Progenitor cell of endocrine pancreas (in vitro differentiated cells): ENCODE measurements around the gene CD300H. TPM values are rescaled to one million over a fixed set of nuclear protein-coding genes. Genes with fewer than 3 reads are reported as not detected.

ENCODE experiments used
- DNase-seq: peaks from one replicate; pipeline ENCODE4 v3.0.0; 2021; ENCODE audit warnings: low spot score; ENCODE audit not compliant: unreplicated experiment
- H3K27ac Mint-ChIP-seq: 2 replicates; pipeline ENCODE4 v1.8.0; 2021; ENCODE audit warnings: mild to moderate bottlenecking, moderate library complexity, mixed read lengths
- H3K27me3 Mint-ChIP-seq: 2 replicates; pipeline ENCODE4 v1.8.0; 2021; ENCODE audit warnings: mixed read lengths
- H3K36me3 Mint-ChIP-seq: 2 replicates; pipeline ENCODE4 v1.8.0; 2022; ENCODE audit warnings: mixed read lengths; ENCODE audit not compliant: insufficient read depth
- H3K4me1 Mint-ChIP-seq: 2 replicates; pipeline ENCODE4 v1.8.0; 2021; ENCODE audit warnings: low read depth, mixed read lengths
- H3K4me3 Mint-ChIP-seq: 2 replicates; pipeline ENCODE4 v1.8.0; 2021; ENCODE audit warnings: low read depth, mild to moderate bottlenecking, moderate library complexity, mixed read lengths
- H3K9me3 Mint-ChIP-seq: 2 replicates; pipeline ENCODE4 v1.8.0; 2021; ENCODE audit warnings: low read depth, mixed read lengths
- CTCF ChIP-seq: fragments of 200-600 bp; sonication (generic); IDR thresholded peaks from one replicate; pipeline ENCODE4 v1.5.0; 2021; ENCODE audit warnings: antibody characterized with exemption, mild to moderate bottlenecking; ENCODE audit not compliant: unreplicated experiment
- total RNA-seq: library from RNA; stranded (reverse); gene quantifications from 2 replicates; pipeline ENCODE4 v1.2.1, GENCODE V29; 2021

The CD300H gene
- total RNA-seq, 1 donor from 2014 or later, result not detected

GRCh38 chr17:74585711-74586110, 18.4 kb upstream of the CD300H start:
- H3K4me1 Mint-ChIP-seq, result no peaks in the 10 kb centered on the region
- peaks cover 7% of the 10 kb centered on the region for H3K27me3 Mint-ChIP-seq
- DNase-seq, result no peak
- TF ChIP-seq CTCF, result no peak
- H3K36me3 Mint-ChIP-seq, result no peaks in the 10 kb centered on the region
- H3K9me3 Mint-ChIP-seq, result peaks cover 8% of the 10 kb centered on the region
- no peak overlapping the region for H3K4me3 Mint-ChIP-seq
- no peak overlapping the region for H3K27ac Mint-ChIP-seq

GRCh38 chr17:74584292-74585060, 17.2 kb upstream of the CD300H start:
- Mint-ChIP-seq H3K9me3 (peaks cover 8% of the 10 kb centered on the region), H3K4me1 (no peaks in the 10 kb centered on the region), H3K27ac (no peak overlapping the region), H3K4me3 (no peak overlapping the region), H3K27me3 (peaks cover 4% of the 10 kb centered on the region), H3K36me3 (no peaks in the 10 kb centered on the region)
- no peak for TF ChIP-seq CTCF
- DNase-seq, result no peak

- Mint-ChIP-seq H3K9me3 (peaks cover 8% of the 10 kb centered on the region), H3K27me3 (peaks cover 9% of the 10 kb centered on the region), H3K4me3 (no peak overlapping the region), H3K36me3 (no peaks in the 10 kb centered on the region), H3K27ac (no peak overlapping the region), H3K4me1 (no peaks in the 10 kb centered on the region)
- no peak for TF ChIP-seq CTCF
- DNase-seq, result no peak
Observed at GRCh38 chr17:74582633-74583032, 15.3 kb upstream of the CD300H start.

GRCh38 chr17:74579900-74580299, 12.6 kb upstream of the CD300H start:
- Mint-ChIP-seq H3K4me3 (no peak overlapping the region), H3K36me3 (no peaks in the 10 kb centered on the region), H3K4me1 (no peaks in the 10 kb centered on the region), H3K9me3 (peaks cover 7% of the 10 kb centered on the region), H3K27ac (no peak overlapping the region), H3K27me3 (peaks cover 12% of the 10 kb centered on the region)
- TF ChIP-seq CTCF, result no peak
- no peak for DNase-seq

- no peaks in the 10 kb centered on the region for H3K36me3 Mint-ChIP-seq
- TF ChIP-seq CTCF, result no peak
- no peaks in the 10 kb centered on the region for H3K9me3 Mint-ChIP-seq
- H3K27ac Mint-ChIP-seq, result no peak overlapping the region
- no peak overlapping the region for H3K4me3 Mint-ChIP-seq
- H3K27me3 Mint-ChIP-seq, result peaks cover 19% of the 10 kb centered on the region
- H3K4me1 Mint-ChIP-seq, result no peaks in the 10 kb centered on the region
- no peak for DNase-seq
Observed at GRCh38 chr17:74578979-74579378, 11.7 kb upstream of the CD300H start.
